MCF 10A (cell line): ENCODE measurements around the gene ZNF717. TPM values are rescaled to one million over a fixed set of nuclear protein-coding genes. Genes with fewer than 3 reads are reported as not detected.
"Not testable (repeated sequence)": the region's sequence is repeated elsewhere in the genome, so short reads cannot be mapped to it uniquely, and the experiment has no call there.

ENCODE experiments used
- BruUV-seq: library from RNA; stranded (reverse); fragments of 400-500 nt; replicated peaks from 2 replicates; lab custom pipeline; 2021; lab: Mats Ljungman, UMichigan
- CTCF ChIA-PET: fragments of 300-600 bp; sonication (Branson Sonifier 250); formaldehyde crosslinking; extraction: SDS; loops from one replicate; lab custom pipeline; 2021; ENCODE audit warnings: antibody characterized with exemption, inconsistent platforms; lab: Yijun Ruan, JAX
- POLR2A ChIA-PET: fragments of 300-600, 350-650 bp; sonication (Branson Sonifier 250); formaldehyde crosslinking; extraction: SDS; loops from one replicate; lab custom pipeline; 2020; ENCODE audit warnings: antibody characterized with exemption, inconsistent platforms; lab: Yijun Ruan, JAX
- DNase-seq: peaks from one replicate; pipeline ENCODE4 v3.0.0-alpha.2; 2018; ENCODE audit not compliant: unreplicated experiment
- H3K27ac Mint-ChIP-seq: one replicate; pipeline ENCODE4 v1.8.0; 2022; ENCODE audit warnings: mild to moderate bottlenecking, low read depth, mixed read lengths; ENCODE audit not compliant: unreplicated experiment
- H3K27me3 Mint-ChIP-seq: one replicate; pipeline ENCODE4 v1.8.0; 2022; ENCODE audit warnings: mixed read lengths; ENCODE audit not compliant: insufficient read depth, unreplicated experiment
- H3K36me3 Mint-ChIP-seq: one replicate; pipeline ENCODE4 v1.8.0; 2022; ENCODE audit warnings: mild to moderate bottlenecking, moderate library complexity, mixed read lengths; ENCODE audit not compliant: insufficient read depth, unreplicated experiment
- H3K4me1 Mint-ChIP-seq: one replicate; pipeline ENCODE4 v1.8.0; 2022; ENCODE audit warnings: mixed read lengths; ENCODE audit not compliant: insufficient read depth, unreplicated experiment
- H3K4me3 Mint-ChIP-seq: one replicate; pipeline ENCODE4 v1.8.0; 2022; ENCODE audit warnings: mild to moderate bottlenecking, moderate library complexity, mixed read lengths; ENCODE audit not compliant: unreplicated experiment
- H3K9me3 Mint-ChIP-seq: one replicate; pipeline ENCODE4 v1.8.0; 2022; ENCODE audit warnings: mixed read lengths; ENCODE audit not compliant: unreplicated experiment
- intact Hi-C: fragments of 100-400 bp; cut with micrococcal nuclease; formaldehyde crosslinking; loops from 2 replicates; pipeline ENCODE4 v1.14.1; 2022
- total RNA-seq: library from RNA; stranded (reverse); gene quantifications from 2 replicates; pipeline ENCODE4 v1.2.3, GENCODE V29; 2022
- TF ChIP-seq, protein P1 (sequence below): fragments of 200-600 bp; IDR thresholded peaks from one replicate; pipeline ENCODE4 v1.8.0; 2022; ENCODE audit warnings: antibody characterized with exemption, mild to moderate bottlenecking; ENCODE audit not compliant: unreplicated experiment

The ZNF717 gene
- total RNA-seq, 1 experiment from 2014 or later: not detected

DNA sequence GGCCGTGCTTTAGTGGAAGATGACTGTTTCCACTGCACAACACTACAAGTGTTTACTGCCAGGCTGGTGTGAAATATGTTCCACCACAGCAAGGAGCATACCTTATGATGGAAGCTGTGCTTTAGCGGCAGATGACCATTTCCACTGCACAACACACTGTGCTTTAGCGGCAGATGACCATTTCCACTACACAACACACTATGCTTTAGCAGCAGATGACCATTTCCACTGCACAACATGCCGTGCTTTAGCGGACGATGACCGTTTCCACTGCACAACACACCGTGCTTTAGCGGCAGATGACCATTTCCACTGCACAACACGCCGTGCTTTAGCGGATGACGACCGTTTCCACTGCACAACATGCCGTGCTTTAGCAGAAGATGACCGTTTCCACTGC, 2.8 kb downstream of the ZNF717 start:
- no peaks in the 10 kb centered on the region for H3K36me3 Mint-ChIP-seq
- H3K27ac Mint-ChIP-seq: no peak overlapping the region
- CTCF ChIA-PET: no interaction called here
- no peaks in the 10 kb centered on the region for H3K4me1 Mint-ChIP-seq
- peaks cover 16% of the 10 kb centered on the region for H3K9me3 Mint-ChIP-seq
- H3K4me3 Mint-ChIP-seq: no peak overlapping the region
- no peak for DNase-seq
- TF ChIP-seq, protein P1, sequence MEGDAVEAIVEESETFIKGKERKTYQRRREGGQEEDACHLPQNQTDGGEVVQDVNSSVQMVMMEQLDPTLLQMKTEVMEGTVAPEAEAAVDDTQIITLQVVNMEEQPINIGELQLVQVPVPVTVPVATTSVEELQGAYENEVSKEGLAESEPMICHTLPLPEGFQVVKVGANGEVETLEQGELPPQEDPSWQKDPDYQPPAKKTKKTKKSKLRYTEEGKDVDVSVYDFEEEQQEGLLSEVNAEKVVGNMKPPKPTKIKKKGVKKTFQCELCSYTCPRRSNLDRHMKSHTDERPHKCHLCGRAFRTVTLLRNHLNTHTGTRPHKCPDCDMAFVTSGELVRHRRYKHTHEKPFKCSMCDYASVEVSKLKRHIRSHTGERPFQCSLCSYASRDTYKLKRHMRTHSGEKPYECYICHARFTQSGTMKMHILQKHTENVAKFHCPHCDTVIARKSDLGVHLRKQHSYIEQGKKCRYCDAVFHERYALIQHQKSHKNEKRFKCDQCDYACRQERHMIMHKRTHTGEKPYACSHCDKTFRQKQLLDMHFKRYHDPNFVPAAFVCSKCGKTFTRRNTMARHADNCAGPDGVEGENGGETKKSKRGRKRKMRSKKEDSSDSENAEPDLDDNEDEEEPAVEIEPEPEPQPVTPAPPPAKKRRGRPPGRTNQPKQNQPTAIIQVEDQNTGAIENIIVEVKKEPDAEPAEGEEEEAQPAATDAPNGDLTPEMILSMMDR: no peak
- BruUV-seq: no TSS peak
- intact Hi-C loops: no loop called here
- POLR2A ChIA-PET: no interaction called here
- H3K27me3 Mint-ChIP-seq: no peaks in the 10 kb centered on the region

DNA sequence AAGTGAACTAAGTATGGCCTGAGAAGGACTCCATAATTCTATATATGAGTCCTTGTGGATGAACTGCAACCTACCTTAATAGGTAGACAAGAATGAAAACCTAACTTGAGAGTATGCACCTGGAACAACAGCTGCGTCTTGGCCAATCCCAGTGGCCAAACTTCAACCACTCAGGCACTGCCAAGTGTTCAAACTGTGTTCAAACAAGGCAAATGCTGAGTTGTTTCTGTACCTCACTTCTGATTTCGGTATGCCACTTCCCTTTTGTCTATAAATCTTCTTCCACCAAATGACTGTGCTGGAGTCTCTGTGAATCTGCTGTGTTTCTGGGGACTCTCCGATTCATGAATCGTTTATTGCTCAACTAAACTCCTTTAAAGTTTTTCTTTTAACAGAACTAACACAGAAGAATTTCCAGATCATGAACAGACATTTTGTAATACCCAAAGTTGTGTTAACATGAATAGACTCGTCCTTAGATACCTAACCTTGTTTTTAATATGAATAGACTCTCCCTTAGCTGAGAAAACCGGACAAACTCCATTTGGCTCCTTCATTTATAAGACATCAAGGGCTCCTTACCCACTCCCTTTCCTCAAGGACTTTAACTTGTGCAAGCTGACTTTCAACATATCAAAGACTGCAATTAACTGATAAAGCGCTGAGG, 4.1 kb downstream of the ZNF717 start:
- intact Hi-C loops: no loop called here
- BruUV-seq: no TSS peak
- Mint-ChIP-seq H3K27ac (no peak overlapping the region), H3K36me3 (no peaks in the 10 kb centered on the region), H3K4me1 (no peaks in the 10 kb centered on the region), H3K4me3 (no peak overlapping the region), H3K9me3 (peaks cover 11% of the 10 kb centered on the region), H3K27me3 (no peaks in the 10 kb centered on the region)
- no peak for DNase-seq
- POLR2A ChIA-PET: no interaction called here
- TF ChIP-seq, protein P1: no peak
- CTCF ChIA-PET: no interaction called here

DNA sequence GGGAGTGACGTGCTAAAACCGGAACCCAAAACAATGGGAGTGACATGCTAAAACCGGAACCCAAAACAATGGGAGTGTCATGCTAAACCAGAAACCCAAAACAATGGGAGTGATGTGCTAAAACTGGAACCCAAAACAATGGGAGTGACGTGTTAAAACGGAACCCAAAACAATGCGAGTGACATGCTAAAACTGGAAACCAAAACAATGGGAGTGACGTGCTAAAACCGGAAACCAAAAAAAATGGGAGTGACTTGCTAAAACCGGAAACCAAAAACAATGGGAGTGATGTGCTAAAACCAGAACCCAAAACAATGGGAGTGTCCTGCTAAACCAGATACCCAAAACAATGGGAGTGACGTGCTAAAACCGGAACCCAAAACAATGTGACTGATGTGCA, 7.6 kb downstream of the ZNF717 start:
- BruUV-seq, DNase-seq, H3K9me3 Mint-ChIP-seq, H3K27ac Mint-ChIP-seq, H3K4me3 Mint-ChIP-seq, CTCF ChIA-PET, H3K4me1 Mint-ChIP-seq, H3K27me3 Mint-ChIP-seq, H3K36me3 Mint-ChIP-seq, POLR2A ChIA-PET, intact Hi-C loops: not testable (repeated sequence)

DNA sequence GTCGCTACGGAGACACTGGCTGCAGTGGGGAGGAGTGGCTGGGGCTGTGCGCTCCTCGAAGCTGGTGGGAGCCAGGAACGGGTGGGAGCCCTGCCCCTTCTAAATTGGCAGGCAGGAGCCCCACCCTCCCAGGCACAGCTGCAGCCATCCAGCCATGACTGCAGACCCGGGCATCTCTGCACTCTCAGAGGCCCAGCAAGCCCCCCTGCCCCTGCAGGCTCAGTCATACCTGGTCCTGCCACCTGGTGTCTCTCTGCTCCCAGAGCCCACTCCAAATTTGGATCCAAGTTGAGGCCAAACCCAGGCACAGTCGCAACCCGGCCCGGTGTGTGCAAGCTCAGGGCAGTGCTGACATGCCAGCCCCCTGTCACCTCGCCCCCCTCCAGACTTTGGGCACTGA, 13.7 kb downstream of the ZNF717 start:
- DNase-seq, H3K36me3 Mint-ChIP-seq, intact Hi-C loops, H3K4me3 Mint-ChIP-seq, H3K27me3 Mint-ChIP-seq, H3K27ac Mint-ChIP-seq, BruUV-seq, CTCF ChIA-PET, H3K4me1 Mint-ChIP-seq, POLR2A ChIA-PET, H3K9me3 Mint-ChIP-seq: not testable (repeated sequence)

DNA sequence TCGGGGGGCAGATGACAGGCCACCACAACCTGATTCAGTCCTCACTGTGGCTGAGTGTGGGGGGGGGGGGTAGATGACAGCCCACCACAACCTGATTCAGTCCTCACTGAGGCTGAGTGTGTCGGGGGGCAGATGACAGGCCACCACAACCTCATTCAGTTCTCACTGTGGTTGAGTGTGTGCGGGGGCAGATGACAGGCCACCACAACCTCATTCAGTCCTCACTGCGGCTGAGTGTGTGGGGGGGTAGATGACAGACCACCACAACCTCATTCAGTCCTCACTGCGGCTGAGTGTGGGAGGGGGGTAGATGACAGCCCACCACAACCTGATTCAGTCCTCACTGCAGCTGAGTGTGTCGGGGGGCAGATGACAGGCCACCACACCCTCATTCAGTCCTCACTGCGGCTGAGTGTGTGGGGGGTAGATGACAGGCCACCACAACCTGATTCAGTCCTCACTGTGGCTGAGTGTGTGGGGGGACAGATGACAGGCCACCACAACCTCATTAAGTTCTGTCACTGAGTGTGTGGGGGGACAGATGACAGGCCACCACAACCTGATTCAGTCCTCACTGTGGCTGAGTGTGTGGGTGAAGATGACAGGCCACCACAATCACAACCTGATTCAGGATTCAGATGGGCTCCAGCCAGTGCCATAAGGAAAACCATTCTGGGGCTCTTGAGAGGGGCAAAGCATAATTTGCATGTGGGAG, 16.9 kb downstream of the ZNF717 start:
- H3K4me1 Mint-ChIP-seq: no peaks in the 10 kb centered on the region
- ChIA-PET CTCF (no interaction called here), POLR2A (no interaction called here)
- TF ChIP-seq, protein P1: no peak
- peaks cover 21% of the 10 kb centered on the region for H3K9me3 Mint-ChIP-seq
- no peak for DNase-seq
- H3K27me3 Mint-ChIP-seq: no peaks in the 10 kb centered on the region
- BruUV-seq: no TSS peak
- intact Hi-C loops: no loop called here
- H3K27ac Mint-ChIP-seq: no peak overlapping the region
- peaks cover 10% of the 10 kb centered on the region for H3K36me3 Mint-ChIP-seq
- no peak overlapping the region for H3K4me3 Mint-ChIP-seq
